GM18519 (cell line): ENCODE data around the gene TJAP1.
A peak's percentile ranks its signal among the peaks of the same experiment; 100 is the strongest.

ENCODE experiments used
- ATAC-seq: cut with Tn5 transposase; IDR thresholded peaks from one replicate; pipeline ENCODE4 v1.9.1; 2021; ENCODE audit warnings: mild to moderate bottlenecking, moderate library complexity; ENCODE audit not compliant: unreplicated experiment, low FRiP score

TJAP1 gene

GRCh38 chr6:43477235-43478007, at the start of gene TJAP1:
TSS of gene TJAP1 (plus strand) at chr6:43477570. CDS start at chr6:43499002, 21,432 bp downstream.
- peak; percentile 71 for ATAC-seq

- no peak for ATAC-seq
Measured at GRCh38 chr6:43428112-43428570, 49.2 kb upstream of the TJAP1 start.

- ATAC-seq: no peak
Measured at GRCh38 chr6:43428874-43429273, 48.5 kb upstream of the TJAP1 start.

GRCh38 chr6:43432009-43432945, 45.1 kb upstream of the TJAP1 start:
- no peak for ATAC-seq

GRCh38 chr6:43433148-43433547, 44.2 kb upstream of the TJAP1 start:
- ATAC-seq: no peak

GRCh38 chr6:43434001-43434840, 43.1 kb upstream of the TJAP1 start:
- ATAC-seq: no peak

GRCh38 chr6:43434943-43435342, 42.4 kb upstream of the TJAP1 start:
- ATAC-seq: no peak

GRCh38 chr6:43435682-43436437, 41.5 kb upstream of the TJAP1 start:
- no peak for ATAC-seq

- no peak for ATAC-seq
Measured at GRCh38 chr6:43436577-43437282, 40.6 kb upstream of the TJAP1 start.

- no peak for ATAC-seq
Measured at GRCh38 chr6:43437700-43438099, 39.7 kb upstream of the TJAP1 start.

GRCh38 chr6:43442935-43443334, 34.4 kb upstream of the TJAP1 start:
- ATAC-seq: no peak

GRCh38 chr6:43444036-43444435, 33.3 kb upstream of the TJAP1 start:
- ATAC-seq: no peak

GRCh38 chr6:43444582-43444981, 32.8 kb upstream of the TJAP1 start:
- no peak for ATAC-seq

GRCh38 chr6:43445576-43445975, 31.8 kb upstream of the TJAP1 start:
- no peak for ATAC-seq

- ATAC-seq: no peak
Measured at GRCh38 chr6:43447604-43448003, 29.8 kb upstream of the TJAP1 start.

- ATAC-seq: no peak
Measured at GRCh38 chr6:43448916-43449315, 28.5 kb upstream of the TJAP1 start.

GRCh38 chr6:43450699-43451131, 26.7 kb upstream of the TJAP1 start:
- no peak for ATAC-seq

GRCh38 chr6:43451348-43451747, 26.0 kb upstream of the TJAP1 start:
- no peak for ATAC-seq

- no peak for ATAC-seq
Measured at GRCh38 chr6:43451939-43452338, 25.4 kb upstream of the TJAP1 start.
